ENCODE measurements around the gene INTS6.

GRCh38 chr13:51336746-51337145, 116.1 kb downstream of the INTS6 start:
- TF ChIP-seq CTCF (IDR thresholded peaks at IDR 0.05 in 4 of 5, conservative IDR thresholded peaks at IDR 0.05 in 1 of 5) (no peak), POLR2A (IDR thresholded peaks at IDR 0.05) (no peak)
